Measurements from ENCODE around the gene MFN2.

- TF ChIP-seq, protein P1, sequence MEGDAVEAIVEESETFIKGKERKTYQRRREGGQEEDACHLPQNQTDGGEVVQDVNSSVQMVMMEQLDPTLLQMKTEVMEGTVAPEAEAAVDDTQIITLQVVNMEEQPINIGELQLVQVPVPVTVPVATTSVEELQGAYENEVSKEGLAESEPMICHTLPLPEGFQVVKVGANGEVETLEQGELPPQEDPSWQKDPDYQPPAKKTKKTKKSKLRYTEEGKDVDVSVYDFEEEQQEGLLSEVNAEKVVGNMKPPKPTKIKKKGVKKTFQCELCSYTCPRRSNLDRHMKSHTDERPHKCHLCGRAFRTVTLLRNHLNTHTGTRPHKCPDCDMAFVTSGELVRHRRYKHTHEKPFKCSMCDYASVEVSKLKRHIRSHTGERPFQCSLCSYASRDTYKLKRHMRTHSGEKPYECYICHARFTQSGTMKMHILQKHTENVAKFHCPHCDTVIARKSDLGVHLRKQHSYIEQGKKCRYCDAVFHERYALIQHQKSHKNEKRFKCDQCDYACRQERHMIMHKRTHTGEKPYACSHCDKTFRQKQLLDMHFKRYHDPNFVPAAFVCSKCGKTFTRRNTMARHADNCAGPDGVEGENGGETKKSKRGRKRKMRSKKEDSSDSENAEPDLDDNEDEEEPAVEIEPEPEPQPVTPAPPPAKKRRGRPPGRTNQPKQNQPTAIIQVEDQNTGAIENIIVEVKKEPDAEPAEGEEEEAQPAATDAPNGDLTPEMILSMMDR (IDR thresholded peaks at IDR 0.05) = no peak
- TF ChIP-seq POLR2A (IDR thresholded peaks at IDR 0.05) = no peak
Observed at GRCh38 chr1:11990303-11991032, 10.2 kb downstream of the MFN2 start.
